Upper lobe of right lung (tissue), 1 donor: ENCODE results near the gene CYREN. TPM values are rescaled to one million over a fixed set of nuclear protein-coding genes. Genes with fewer than 3 reads are reported as not detected.

Experiments
- ATAC-seq: fragments of 200-7000 bp; cut with Tn5 transposase; one replicate; pipeline ENCODE4 v1.9.1; 2020; ENCODE audit warnings: mild to moderate bottlenecking, moderate library complexity
- DNase-seq: peaks from one replicate; pipeline ENCODE4 v3.0.0-alpha.2; 2020
- H3K27ac ChIP-seq: fragments of 200-600 bp; one replicate; pipeline ENCODE4 v1.8.0; 2022
- H3K27me3 ChIP-seq: fragments of 200-600 bp; one replicate; pipeline ENCODE4 v1.8.0; 2022; ENCODE audit warnings: mild to moderate bottlenecking
- H3K36me3 ChIP-seq: fragments of 200-600 bp; one replicate; pipeline ENCODE4 v1.8.0; 2022
- H3K4me1 ChIP-seq: fragments of 200-600 bp; one replicate; pipeline ENCODE4 v1.8.0; 2022
- H3K4me3 ChIP-seq: fragments of 200-600 bp; one replicate; pipeline ENCODE4 v1.8.0; 2022; ENCODE audit warnings: mild to moderate bottlenecking
- H3K9me3 ChIP-seq: fragments of 200-600 bp; one replicate; pipeline ENCODE4 v1.8.0; 2022
- CTCF ChIP-seq: fragments of 200-600 bp; IDR thresholded peaks from one replicate; pipeline ENCODE4 v1.8.0; 2022; ENCODE audit warnings: antibody characterized with exemption
- intact Hi-C: fragments of 100-400 bp; cut with DNase I; formaldehyde crosslinking; loops from one replicate; pipeline ENCODE4 v1.11.0; 2022
- total RNA-seq: library from RNA; stranded (reverse); fragmentation: NEBNext Ultra II Directional; extraction: Animal tissue kit (Norgen Biotek cat#: 25700); gene quantifications from one replicate; pipeline ENCODE4 v1.2.1, GENCODE V29; 2021
- donor health status: DM: no; HTN: yes; CAD: no; lungs with severe emphysema.

The CYREN gene
- total RNA-seq, 1 donor from 2014 or later = 39.3 TPM

- H3K9me3 ChIP-seq = no peaks in the 10 kb centered on the region
- no peaks in the 10 kb centered on the region for H3K27me3 ChIP-seq
- no peak overlapping the region for H3K4me3 ChIP-seq
- no peak for TF ChIP-seq CTCF
- peaks cover 88% of the 10 kb centered on the region for H3K36me3 ChIP-seq
- ATAC-seq (no peak), DNase-seq (no peak)
- no peak overlapping the region for H3K27ac ChIP-seq
- intact Hi-C loops = no loop called here
- no peaks in the 10 kb centered on the region for H3K4me1 ChIP-seq
Observed at GRCh38 chr7:135194494-135195095, 24.1 kb upstream of the CYREN start.

DNA sequence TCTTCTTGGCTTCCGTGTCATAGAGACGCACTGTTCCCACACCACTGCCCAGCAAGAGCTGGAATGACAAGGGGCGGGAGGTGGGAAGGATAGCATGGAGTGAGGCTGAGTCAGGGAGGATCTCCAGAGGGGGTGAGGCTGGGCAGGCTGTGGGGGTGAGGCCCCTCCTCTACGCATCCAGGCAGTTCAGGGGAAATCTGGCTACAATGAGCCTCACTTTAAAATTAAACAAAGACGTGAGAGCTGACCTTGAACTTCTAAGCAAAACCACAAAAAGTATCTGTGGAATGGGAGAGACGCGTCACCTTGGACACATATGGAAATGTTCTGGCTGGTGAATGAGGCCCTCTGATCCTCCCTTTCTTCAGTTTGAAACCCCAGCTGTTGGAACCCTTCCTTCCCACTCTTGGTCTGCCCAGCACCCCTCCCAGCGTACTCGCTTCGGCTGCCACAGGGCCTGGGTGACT, 23.1 kb upstream of the CYREN start:
- intact Hi-C loops = no loop called here
- Histone ChIP-seq H3K4me3 (no peak overlapping the region), H3K36me3 (peaks cover 88% of the 10 kb centered on the region), H3K27me3 (no peaks in the 10 kb centered on the region), H3K27ac (no peak overlapping the region), H3K4me1 (no peaks in the 10 kb centered on the region), H3K9me3 (no peaks in the 10 kb centered on the region)
- DNase-seq (no peak), ATAC-seq (no peak)
- no peak for TF ChIP-seq CTCF

GRCh38 chr7:135192914-135193536, 22.5 kb upstream of the CYREN start:
- no peak for DNase-seq

DNA sequence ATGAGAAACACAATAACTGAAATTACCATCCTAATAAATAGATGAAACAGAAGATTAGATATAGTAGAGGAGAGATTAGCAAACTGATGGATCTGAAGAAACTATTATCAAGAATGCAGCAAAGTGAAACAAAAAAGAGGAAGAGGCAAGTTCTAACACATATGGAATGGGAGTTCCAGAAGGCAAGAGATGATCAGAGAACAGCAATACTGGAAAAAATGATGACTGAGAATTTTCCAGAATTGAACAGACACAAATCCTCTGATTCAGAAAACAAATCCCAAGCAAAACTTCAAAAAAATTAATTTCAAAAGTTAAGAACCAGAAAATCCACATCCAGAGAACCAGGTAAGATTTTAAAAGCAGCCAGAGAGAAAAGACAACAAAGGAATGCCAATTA, 20.2 kb upstream of the CYREN start:
- Histone ChIP-seq H3K9me3 (no peaks in the 10 kb centered on the region), H3K27ac (no peak overlapping the region), H3K27me3 (no peaks in the 10 kb centered on the region), H3K4me1 (no peaks in the 10 kb centered on the region), H3K36me3 (peaks cover 88% of the 10 kb centered on the region), H3K4me3 (no peak overlapping the region)
- DNase-seq (no peak), ATAC-seq (no peak)
- TF ChIP-seq CTCF = no peak
- intact Hi-C loops = no loop called here

More at GRCh38 chr7:135192914-135193536, 22.5 kb upstream of the CYREN start:
- Histone ChIP-seq H3K9me3 (no peaks in the 10 kb centered on the region), H3K4me3 (no peak overlapping the region), H3K4me1 (no peaks in the 10 kb centered on the region), H3K36me3 (peaks cover 88% of the 10 kb centered on the region), H3K27me3 (no peaks in the 10 kb centered on the region), H3K27ac (no peak overlapping the region)
- ATAC-seq = no peak
- TF ChIP-seq CTCF = no peak
- intact Hi-C loops = no loop called here

DNA sequence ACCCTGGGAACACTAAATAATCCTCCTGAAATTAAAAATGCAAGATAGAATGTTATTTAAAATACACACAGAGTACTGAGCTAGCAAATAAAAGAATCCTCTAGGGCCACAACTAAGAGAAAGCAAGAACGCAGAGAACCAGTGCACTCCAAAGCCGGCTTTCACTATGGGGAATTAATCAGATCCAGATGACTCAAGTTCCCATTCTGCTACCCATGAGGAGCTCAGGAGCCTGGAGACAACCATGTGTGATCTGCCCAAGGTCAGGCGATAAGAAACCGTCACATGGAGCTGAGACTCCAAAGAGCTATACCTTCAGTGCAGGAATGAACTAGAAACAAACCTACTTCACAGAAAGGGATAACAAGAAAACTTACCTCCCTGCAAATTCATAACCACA, 19.5 kb upstream of the CYREN start:
- Histone ChIP-seq H3K27me3 (no peaks in the 10 kb centered on the region), H3K9me3 (no peaks in the 10 kb centered on the region), H3K4me3 (no peak overlapping the region), H3K36me3 (peaks cover 89% of the 10 kb centered on the region), H3K27ac (no peak overlapping the region), H3K4me1 (no peaks in the 10 kb centered on the region)
- DNase-seq (no peak), ATAC-seq (no peak)
- no peak for TF ChIP-seq CTCF
- intact Hi-C loops = no loop called here
